Activated T-helper 2 cell treated with anti-CD3 and anti-CD28 coated beads, Interferon-gamma antibody, Interleukin-2, Interleukin-4, amounts not matched to agents 10 μg/mL and 5 μg/mL and 100 μg/mL, durations not matched to agents 14 hours and 24 hours and 36 hours (primary cell): ENCODE results near the gene SGPP2. TPM values are rescaled to one million over a fixed set of nuclear protein-coding genes. Genes with fewer than 3 reads are reported as not detected.
"Not testable (repeated sequence)": the region's sequence is repeated elsewhere in the genome, so short reads cannot be mapped to it uniquely, and the experiment has no call there.

Experiments
- DNase-seq: peaks from one replicate; pipeline ENCODE4 v3.0.0; 2021; ENCODE audit warnings: low spot score
- H3K27ac Mint-ChIP-seq: one replicate; pipeline ENCODE4 v1.8.0; 2021; ENCODE audit warnings: mixed read lengths
- H3K27me3 Mint-ChIP-seq: one replicate; pipeline ENCODE4 v1.8.0; 2021; ENCODE audit warnings: low read depth, mixed read lengths
- H3K36me3 Mint-ChIP-seq: one replicate; pipeline ENCODE4 v1.8.0; 2021; ENCODE audit warnings: low read depth, mixed read lengths
- H3K4me1 Mint-ChIP-seq: one replicate; pipeline ENCODE4 v1.8.0; 2021; ENCODE audit warnings: low read depth, mixed read lengths
- H3K4me3 Mint-ChIP-seq: one replicate; pipeline ENCODE4 v1.8.0; 2021; ENCODE audit warnings: low read depth, mild to moderate bottlenecking, moderate library complexity, mixed read lengths
- H3K9me3 Mint-ChIP-seq: one replicate; pipeline ENCODE4 v1.8.0; 2021; ENCODE audit warnings: mixed read lengths
- intact Hi-C: fragments of 100-400 bp; cut with micrococcal nuclease; formaldehyde crosslinking; loops from one replicate; pipeline ENCODE4 v1.15.1; 2023
- total RNA-seq: library from RNA; stranded (reverse); gene quantifications from 2 replicates; pipeline ENCODE4 v1.2.3, GENCODE V29; 2022

Gene SGPP2
- total RNA-seq, 1 donor from 2014 or later, result 11.4 TPM

- intact Hi-C loops, H3K4me3 Mint-ChIP-seq, H3K9me3 Mint-ChIP-seq, H3K4me1 Mint-ChIP-seq, DNase-seq, H3K27ac Mint-ChIP-seq, H3K27me3 Mint-ChIP-seq: not testable (repeated sequence)
- peaks cover 58% of the 10 kb centered on the region for H3K36me3 Mint-ChIP-seq
Observed at GRCh38 chr2:222584589-222584988, 160.2 kb downstream of the SGPP2 start.

GRCh38 chr2:222591661-222592060 lies 167.3 kb downstream of the SGPP2 start:
- Mint-ChIP-seq H3K36me3 (peaks cover 79% of the 10 kb centered on the region), H3K27me3 (no peaks in the 10 kb centered on the region), H3K4me1 (peaks cover 2% of the 10 kb centered on the region), H3K9me3 (no peaks in the 10 kb centered on the region), H3K27ac (no peak overlapping the region), H3K4me3 (no peak overlapping the region)
- intact Hi-C loops, result no loop called here
- DNase-seq, result no peak

GRCh38 chr2:222592176-222592575 lies 167.8 kb downstream of the SGPP2 start:
- intact Hi-C loops, result no loop called here
- Mint-ChIP-seq H3K27ac (no peak overlapping the region), H3K9me3 (no peaks in the 10 kb centered on the region), H3K4me3 (no peak overlapping the region), H3K27me3 (no peaks in the 10 kb centered on the region), H3K36me3 (peaks cover 80% of the 10 kb centered on the region), H3K4me1 (peaks cover 2% of the 10 kb centered on the region)
- no peak for DNase-seq

- Mint-ChIP-seq H3K4me1 (peaks cover 2% of the 10 kb centered on the region), H3K27me3 (no peaks in the 10 kb centered on the region), H3K4me3 (no peak overlapping the region), H3K9me3 (no peaks in the 10 kb centered on the region), H3K27ac (no peak overlapping the region), H3K36me3 (peaks cover 79% of the 10 kb centered on the region)
- intact Hi-C loops, result no loop called here
- no peak for DNase-seq
Observed at GRCh38 chr2:222594679-222595078, 170.3 kb downstream of the SGPP2 start.

GRCh38 chr2:222595581-222595980 lies 171.2 kb downstream of the SGPP2 start:
- intact Hi-C loops, result no loop called here

GRCh38 chr2:222598611-222599010 lies 174.3 kb downstream of the SGPP2 start:
- no peak overlapping the region for H3K27ac Mint-ChIP-seq

More at GRCh38 chr2:222595581-222595980, 171.2 kb downstream of the SGPP2 start:
- no peak overlapping the region for H3K4me3 Mint-ChIP-seq
- no peak overlapping the region for H3K27ac Mint-ChIP-seq
- H3K27me3 Mint-ChIP-seq, result no peaks in the 10 kb centered on the region
- H3K9me3 Mint-ChIP-seq, result no peaks in the 10 kb centered on the region
- peaks cover 2% of the 10 kb centered on the region for H3K4me1 Mint-ChIP-seq
- DNase-seq, result no peak
- peaks cover 73% of the 10 kb centered on the region for H3K36me3 Mint-ChIP-seq

GRCh38 chr2:222603501-222603900 lies 179.2 kb downstream of the SGPP2 start:
- H3K4me1 Mint-ChIP-seq, result peaks cover 2% of the 10 kb centered on the region
- H3K36me3 Mint-ChIP-seq, result peaks cover 40% of the 10 kb centered on the region
- no peaks in the 10 kb centered on the region for H3K9me3 Mint-ChIP-seq
- intact Hi-C loops, result no loop called here
- H3K27ac Mint-ChIP-seq, result no peak overlapping the region
- no peaks in the 10 kb centered on the region for H3K27me3 Mint-ChIP-seq
- H3K4me3 Mint-ChIP-seq, result no peak overlapping the region
- DNase-seq, result no peak

More at GRCh38 chr2:222598611-222599010, 174.3 kb downstream of the SGPP2 start:
- intact Hi-C loops, result no loop called here
- DNase-seq, result no peak
- Mint-ChIP-seq H3K4me1 (peaks cover 2% of the 10 kb centered on the region), H3K4me3 (no peak overlapping the region), H3K27me3 (no peaks in the 10 kb centered on the region), H3K9me3 (no peaks in the 10 kb centered on the region), H3K36me3 (peaks cover 50% of the 10 kb centered on the region)

GRCh38 chr2:222604749-222605515 lies 180.6 kb downstream of the SGPP2 start:
- Mint-ChIP-seq H3K9me3 (no peaks in the 10 kb centered on the region), H3K4me3 (no peak overlapping the region), H3K27me3 (no peaks in the 10 kb centered on the region), H3K27ac (no peak overlapping the region), H3K4me1 (peaks cover 2% of the 10 kb centered on the region), H3K36me3 (peaks cover 39% of the 10 kb centered on the region)
- DNase-seq, result no peak
- intact Hi-C loops, result no loop called here

- H3K4me1 Mint-ChIP-seq, result peaks cover 2% of the 10 kb centered on the region
- intact Hi-C loops, result no loop called here
- no peaks in the 10 kb centered on the region for H3K27me3 Mint-ChIP-seq
- no peaks in the 10 kb centered on the region for H3K9me3 Mint-ChIP-seq
- peaks cover 44% of the 10 kb centered on the region for H3K36me3 Mint-ChIP-seq
- no peak for DNase-seq
- H3K27ac Mint-ChIP-seq, result no peak overlapping the region
- no peak overlapping the region for H3K4me3 Mint-ChIP-seq
Observed at GRCh38 chr2:222606306-222606705, 182.0 kb downstream of the SGPP2 start.

- Mint-ChIP-seq H3K27ac (no peak overlapping the region), H3K36me3 (peaks cover 55% of the 10 kb centered on the region), H3K4me1 (peaks cover 2% of the 10 kb centered on the region), H3K9me3 (no peaks in the 10 kb centered on the region), H3K4me3 (no peak overlapping the region), H3K27me3 (no peaks in the 10 kb centered on the region)
- DNase-seq, result no peak
- intact Hi-C loops, result no loop called here
Observed at GRCh38 chr2:222608081-222608480, 183.7 kb downstream of the SGPP2 start.

GRCh38 chr2:222609381-222609780 lies 185.0 kb downstream of the SGPP2 start:
- peaks cover 2% of the 10 kb centered on the region for H3K4me1 Mint-ChIP-seq
- no peaks in the 10 kb centered on the region for H3K9me3 Mint-ChIP-seq
- H3K27ac Mint-ChIP-seq, result no peak overlapping the region
- intact Hi-C loops, result no loop called here
- no peaks in the 10 kb centered on the region for H3K27me3 Mint-ChIP-seq
- peaks cover 58% of the 10 kb centered on the region for H3K36me3 Mint-ChIP-seq
- DNase-seq, result no peak
- no peak overlapping the region for H3K4me3 Mint-ChIP-seq
